Stimulated activated CD4-positive, alpha-beta T cell treated with anti-CD3 and anti-CD28 coated beads, Interleukin-12 subunit alpha, Interleukin-12 subunit beta, amount 100 ng/mL, for 4 hours (primary cell): Measurements from ENCODE around the gene P4HA2.
A peak's percentile ranks its signal among the peaks of the same experiment; 100 is the strongest.

Experiments
- DNase-seq: peaks from one replicate; pipeline ENCODE4 v3.0.0-alpha.2; 2020

P4HA2 gene

GRCh38 chr5:132246806-132247205, 19.2 kb upstream of the P4HA2 start:
- no peak for DNase-seq

GRCh38 chr5:132245593-132245992, 17.9 kb upstream of the P4HA2 start:
- DNase-seq: no peak

GRCh38 chr5:132243366-132243977, 15.8 kb upstream of the P4HA2 start:
- DNase-seq: no peak

- no peak for DNase-seq
Observed at GRCh38 chr5:132239776-132240175, 12.1 kb upstream of the P4HA2 start.

GRCh38 chr5:132238901-132239500, 11.3 kb upstream of the P4HA2 start:
- no peak for DNase-seq

- DNase-seq: peak; percentile 77
Observed at GRCh38 chr5:132238169-132238744, 10.6 kb upstream of the P4HA2 start.

GRCh38 chr5:132237670-132238069, 10.0 kb upstream of the P4HA2 start:
- no peak for DNase-seq

GRCh38 chr5:132237141-132237540, 9.5 kb upstream of the P4HA2 start:
- DNase-seq: no peak

GRCh38 chr5:132235340-132235739, 7.7 kb upstream of the P4HA2 start:
- DNase-seq: no peak

GRCh38 chr5:132234684-132235062, 7.0 kb upstream of the P4HA2 start:
- no peak for DNase-seq

DNA sequence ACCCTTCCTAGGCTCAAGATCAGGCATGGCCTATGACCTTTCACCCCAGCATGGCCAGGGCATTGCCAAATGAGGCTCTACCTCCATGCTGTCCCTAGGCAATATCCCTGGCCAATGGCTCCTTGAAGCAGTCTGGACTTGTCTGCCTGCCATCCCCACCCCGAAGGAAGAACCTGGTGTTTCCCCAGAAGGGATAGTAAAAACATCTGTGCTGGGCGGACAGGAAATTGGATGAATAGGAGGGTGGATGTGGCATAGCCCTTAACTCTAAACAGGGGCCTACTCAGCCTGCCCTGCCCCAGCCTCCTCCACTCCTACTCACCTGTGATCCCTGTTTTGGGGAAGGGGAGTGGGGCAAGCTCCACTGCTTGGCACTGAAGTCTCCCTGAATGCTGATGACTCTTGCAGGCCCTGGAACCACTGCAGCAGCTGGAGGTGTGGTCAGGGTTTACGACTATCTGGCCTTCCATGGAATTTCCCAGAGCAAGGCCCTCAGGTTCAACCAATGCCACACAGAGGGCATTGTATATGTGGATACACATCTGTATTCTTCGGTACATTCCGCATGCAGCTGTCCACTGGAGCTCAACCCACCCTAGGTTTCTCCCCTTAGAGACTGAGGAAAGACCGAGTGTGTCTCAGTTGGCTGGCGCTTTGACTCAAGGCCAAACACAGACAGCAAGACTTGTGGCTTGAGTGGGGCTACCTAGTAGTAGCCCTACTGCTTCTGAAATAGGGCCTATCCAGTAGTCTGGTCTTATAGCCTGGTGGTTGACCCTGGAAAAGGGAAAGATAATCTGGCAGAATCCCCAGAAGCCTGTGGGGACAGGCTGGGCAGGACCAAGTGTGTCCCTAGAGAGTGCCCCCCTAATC, 6.4 kb upstream of the P4HA2 start:
- no peak for DNase-seq

DNA sequence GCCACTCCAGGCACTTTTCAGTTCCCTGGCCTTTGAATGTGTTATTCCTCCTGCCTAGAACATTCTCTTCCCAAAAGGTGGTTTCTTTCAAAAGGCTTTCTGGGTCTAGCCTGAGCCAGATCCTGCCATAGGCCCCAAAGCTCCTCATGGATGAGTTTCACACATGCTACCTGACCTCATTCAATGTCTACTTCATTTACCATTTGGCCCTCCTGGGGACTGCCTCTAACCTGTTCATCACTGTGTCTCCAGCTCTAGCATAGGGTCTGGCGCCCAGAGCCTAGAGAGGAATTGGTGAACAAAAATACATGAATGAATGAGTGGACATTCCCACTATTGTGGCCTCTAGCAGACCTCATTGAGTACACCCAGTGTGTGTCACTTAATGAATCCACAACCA, 5.4 kb upstream of the P4HA2 start:
- no peak for DNase-seq

DNA sequence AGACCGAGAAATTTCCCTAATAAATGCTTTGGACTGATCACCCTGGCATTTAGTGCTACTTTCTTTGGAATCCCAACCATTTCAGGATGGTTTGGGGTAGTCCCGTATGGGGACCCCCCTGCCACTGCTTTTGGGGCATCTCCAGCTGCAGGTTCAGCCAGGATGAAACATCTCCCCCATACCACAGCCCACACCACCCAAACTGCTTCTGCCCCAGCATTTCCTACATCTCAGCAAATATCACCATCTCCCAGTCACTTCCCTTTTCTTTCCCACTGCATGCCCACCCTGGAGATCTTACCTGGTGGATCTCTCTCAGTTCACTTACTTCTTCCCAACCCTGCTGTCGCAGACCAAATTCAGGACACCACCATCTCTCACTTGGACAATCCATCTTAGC, 4.8 kb upstream of the P4HA2 start:
- no peak for DNase-seq

GRCh38 chr5:132230871-132231270, 3.2 kb upstream of the P4HA2 start:
- no peak for DNase-seq

- DNase-seq: no peak
Observed at GRCh38 chr5:132229236-132229635, 1.6 kb upstream of the P4HA2 start.

GRCh38 chr5:132228241-132229035, 785 bp upstream of the P4HA2 start:
- no peak for DNase-seq

DNA sequence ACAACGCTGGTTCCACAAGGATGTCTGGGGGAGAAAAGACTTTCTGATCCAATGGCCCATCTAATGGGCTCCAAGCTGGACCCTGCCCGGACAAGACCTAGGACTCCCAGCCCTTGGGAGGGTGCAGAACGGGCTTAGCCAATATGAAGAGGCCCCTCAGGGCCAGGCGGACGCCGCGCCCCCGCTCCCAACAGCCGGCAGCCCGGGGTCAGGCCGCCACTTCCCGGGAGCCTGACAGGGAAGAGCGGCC, 493 bp downstream of the P4HA2 start:
- DNase-seq: no peak

GRCh38 chr5:132226516-132227234, 978 bp downstream of the P4HA2 start:
- DNase-seq: no peak

DNA sequence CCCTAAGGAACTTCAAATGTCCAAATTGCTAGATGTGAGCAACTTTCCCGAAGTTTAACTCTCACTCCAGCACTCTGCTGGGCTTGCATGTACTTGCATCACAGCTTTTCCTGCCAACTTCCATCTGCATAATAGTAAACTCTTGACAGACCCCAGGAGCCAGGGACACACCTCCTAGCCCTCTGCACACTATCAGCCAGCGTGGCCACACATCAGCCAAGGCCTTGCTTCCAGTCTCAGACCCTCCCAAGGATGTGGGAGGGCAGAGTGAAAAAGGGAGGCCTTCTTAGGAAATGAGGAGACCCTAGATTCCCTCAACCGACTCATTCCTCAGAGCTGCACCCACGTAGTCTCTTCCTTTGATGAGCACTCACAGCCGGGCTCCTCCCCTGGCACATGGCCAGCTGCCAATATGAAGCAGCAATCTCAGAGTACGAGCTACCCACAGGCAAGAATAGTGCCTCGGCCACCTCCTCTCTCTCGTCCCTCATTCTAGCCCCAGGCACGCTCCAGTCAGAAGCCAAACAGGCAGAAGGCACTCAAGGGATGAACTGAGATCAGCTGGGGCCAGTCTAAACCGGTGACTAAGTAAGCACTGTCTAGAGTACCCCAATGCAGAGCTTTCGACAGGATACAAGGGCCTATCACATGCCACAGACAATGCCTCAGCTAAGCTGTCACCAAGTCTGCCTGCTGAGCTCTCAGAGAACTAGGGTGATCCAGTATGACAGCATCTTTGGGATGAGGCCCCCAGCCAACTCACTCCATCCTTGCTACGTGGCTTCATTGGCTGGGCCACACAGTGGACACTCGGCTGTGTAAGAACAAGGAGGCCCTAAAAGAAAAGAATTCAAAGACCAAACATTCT, 2.3 kb downstream of the P4HA2 start:
- DNase-seq: peak; percentile 36

GRCh38 chr5:132224716-132225115, 2.9 kb downstream of the P4HA2 start:
- no peak for DNase-seq

GRCh38 chr5:132223861-132224260, 3.8 kb downstream of the P4HA2 start:
- no peak for DNase-seq

DNA sequence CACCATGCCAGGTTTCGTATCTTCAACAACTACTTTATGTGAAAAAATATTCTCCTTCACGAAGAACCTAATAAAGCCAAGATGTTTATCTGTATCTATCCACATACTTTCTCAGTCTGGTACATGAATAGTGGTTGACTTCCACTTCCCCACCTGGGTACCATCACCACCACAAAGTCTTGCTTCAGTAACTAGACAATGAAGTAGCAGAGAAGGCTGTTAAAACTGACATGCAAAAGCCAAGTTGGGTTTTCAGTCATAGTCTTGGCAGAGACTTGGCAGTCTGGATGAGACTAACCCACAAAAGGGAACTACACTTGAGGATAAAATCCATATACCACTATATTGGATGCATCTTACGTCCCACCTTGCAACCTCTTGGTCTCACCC, 5.0 kb downstream of the P4HA2 start:
- DNase-seq: no peak
